CD4-positive, alpha-beta T cell (primary cell): Measurements from ENCODE around the gene CDK5R1. TPM values are rescaled to one million over a fixed set of nuclear protein-coding genes. Genes with fewer than 3 reads are reported as not detected.

ENCODE experiments used
- ATAC-seq: fragments of 200-7000 bp; cut with Tn5 transposase; one replicate; pipeline ENCODE4 v1.10.0; 2022; ENCODE audit warnings: mild to moderate bottlenecking; ENCODE audit not compliant: poor library complexity
- CTCF ChIA-PET: fragments of 350-600 bp; sonication (Branson Sonifier 250); formaldehyde crosslinking; loops from one replicate; lab custom pipeline; 2021; ENCODE audit warnings: antibody characterized with exemption, inconsistent platforms; lab: Charles Lee
- POLR2A ChIA-PET: fragments of 350-600 bp; sonication (Branson Sonifier 250); formaldehyde crosslinking; loops from one replicate; lab custom pipeline; 2021; ENCODE audit warnings: antibody characterized with exemption, inconsistent platforms; lab: Charles Lee
- DNase-seq, 14 experiments: peaks; one replicate each; pipeline ENCODE4 v3.0.0-alpha.2; 2013 to 2020; ENCODE audit warnings: mixed read lengths in 2 of 14
- H3K27ac ChIP-seq, 2 donors: one replicate each; pipeline versions ENCODE4 v1.5.1 to v1.7.0; 2013; ENCODE audit warnings: low read length in 2 of 2, low read depth in 1 of 2, mild to moderate bottlenecking in 1 of 2
- H3K27me3 ChIP-seq, 2 experiments: 1 replicate in 1 of 2; 2 replicates in 1 of 2; pipeline versions ENCODE4 v1.6.1 to v1.7.0; 2013; ENCODE audit warnings: low read length in 2 of 2, control low read depth in 1 of 2, mild to moderate bottlenecking in 1 of 2, moderate library complexity in 1 of 2; ENCODE audit not compliant: insufficient read depth in 2 of 2, control insufficient read depth in 1 of 2
- H3K36me3 ChIP-seq: one replicate; pipeline ENCODE4 v1.6.1; 2013; ENCODE audit warnings: low read length, control low read depth; ENCODE audit not compliant: insufficient read depth
- H3K4me1 ChIP-seq: one replicate; pipeline ENCODE4 v1.6.1; 2013; ENCODE audit warnings: low read length, control low read depth; ENCODE audit not compliant: insufficient read depth
- H3K4me3 ChIP-seq: one replicate; pipeline ENCODE4 v1.5.1; 2013; ENCODE audit warnings: mild to moderate bottlenecking, low read length, moderate library complexity
- H3K9me3 ChIP-seq, 2 experiments: 1 replicate in 1 of 2; 2 replicates in 1 of 2; pipeline versions ENCODE4 v1.6.1 to v1.7.0; 2013; ENCODE audit warnings: low read length in 2 of 2, mild to moderate bottlenecking in 2 of 2, control low read depth in 1 of 2, moderate library complexity in 1 of 2; ENCODE audit not compliant: control insufficient read depth in 1 of 2, insufficient read depth in 1 of 2
- H3K27ac Mint-ChIP-seq: one replicate; pipeline ENCODE4 v1.8.0; 2020; ENCODE audit warnings: mixed read lengths
- H3K27me3 Mint-ChIP-seq: one replicate; pipeline ENCODE4 v1.8.0; 2021; ENCODE audit warnings: mixed read lengths
- H3K36me3 Mint-ChIP-seq: one replicate; pipeline ENCODE4 v1.8.0; 2021; ENCODE audit warnings: low read depth, mixed read lengths
- H3K4me1 Mint-ChIP-seq: one replicate; pipeline ENCODE4 v1.8.0; 2021; ENCODE audit warnings: low read depth, mixed read lengths
- H3K4me3 Mint-ChIP-seq: one replicate; pipeline ENCODE4 v1.8.0; 2020; ENCODE audit warnings: mild to moderate bottlenecking, mixed read lengths
- H3K9me3 Mint-ChIP-seq: one replicate; pipeline ENCODE4 v1.8.0; 2020; ENCODE audit warnings: mixed read lengths
- CTCF ChIP-seq: fragments of 200-600 bp; IDR thresholded peaks from one replicate; pipeline ENCODE4 v1.8.0; 2022; ENCODE audit warnings: antibody characterized with exemption, mild to moderate bottlenecking
- intact Hi-C, 2 experiments: fragments of 100-400 bp; cut with DNase I in 1 of 2; cut with micrococcal nuclease in 1 of 2; formaldehyde crosslinking; loops; one replicate each; pipeline versions ENCODE4 v1.15.1 to v1.9.0; 2023 to 2025; cut with DNase I, micrococcal nuclease
- total RNA-seq, 174 experiments: library from RNA in 2 of 174; stranded (reverse) in 2 of 174; gene quantifications; one replicate each; pipeline ENCODE4 v1.2.3 and lab custom pipeline; 2021 to 2026

CDK5R1 gene
- total RNA-seq, 2 experiments from 2014 or later = 21.7 to 22.5 TPM

GRCh38 chr17:32504166-32504990, 17.6 kb downstream of the CDK5R1 start:
- peak overlapping the region; percentile 11 for H3K4me3 ChIP-seq
- DNase-seq (peak in 5 of 14 experiments; percentile 21 to 49 (median 42)), ATAC-seq (no peak)
- no peaks in the 10 kb centered on the region for H3K36me3 Mint-ChIP-seq
- H3K27ac ChIP-seq = peak overlapping the region; percentile 87 to 91
- no peaks in the 10 kb centered on the region for H3K36me3 ChIP-seq
- H3K9me3 ChIP-seq = no peaks in the 10 kb centered on the region
- ChIA-PET CTCF (interaction anchor here (0.9 to 1.4 kb wide), 2 partner anchors 8 to 12 kb away, joined by 3 read pairs; no protein-coding TSS in a partner anchor), POLR2A (interaction anchor here (0.7 to 4.0 kb wide), 6 partner anchors 8 to 20 kb away, joined by 3 to 63 read pairs (median 15); partner anchors contain the start of gene CDK5R1)
- peaks cover 82% of the 10 kb centered on the region for H3K4me1 Mint-ChIP-seq
- intact Hi-C loops = loop anchor here in 1 of 2 experiments (5.0 kb wide), 1 partner anchor 103 kb away; no protein-coding TSS in a partner anchor
- TF ChIP-seq CTCF = no peak
- no peaks in the 10 kb centered on the region for H3K9me3 Mint-ChIP-seq
- H3K27me3 ChIP-seq = no peaks in the 10 kb centered on the region
- no peaks in the 10 kb centered on the region for H3K27me3 Mint-ChIP-seq
- peaks cover 72% of the 10 kb centered on the region for H3K4me1 ChIP-seq
- peak overlapping the region; percentile 98 for H3K27ac Mint-ChIP-seq
- peak overlapping the region; percentile 64 for H3K4me3 Mint-ChIP-seq

- ATAC-seq = no peak
Measured at GRCh38 chr17:32508926-32509325, 22.1 kb downstream of the CDK5R1 start.

GRCh38 chr17:32510466-32510865, 23.7 kb downstream of the CDK5R1 start:
- Histone ChIP-seq H3K9me3 (no peaks in the 10 kb centered on the region), H3K4me3 (no peak overlapping the region), H3K27ac (no peak overlapping the region), H3K36me3 (no peaks in the 10 kb centered on the region), H3K27me3 (no peaks in the 10 kb centered on the region), H3K4me1 (peaks cover 33% of the 10 kb centered on the region)
- Mint-ChIP-seq H3K9me3 (no peaks in the 10 kb centered on the region), H3K4me1 (peaks cover 67% of the 10 kb centered on the region), H3K4me3 (no peak overlapping the region), H3K27me3 (no peaks in the 10 kb centered on the region), H3K27ac (no peak overlapping the region), H3K36me3 (no peaks in the 10 kb centered on the region)
- ATAC-seq (no peak), DNase-seq (no peak)
- TF ChIP-seq CTCF = no peak
- ChIA-PET POLR2A (interaction anchor here (1.1 to 2.7 kb wide), 2 partner anchors 10 to 20 kb away, joined by 5 to 9 read pairs; no protein-coding TSS in a partner anchor), CTCF (no interaction called here)
- intact Hi-C loops = no loop called here

More at GRCh38 chr17:32508926-32509325, 22.1 kb downstream of the CDK5R1 start:
- Histone ChIP-seq H3K27ac (no peak overlapping the region), H3K4me3 (no peak overlapping the region), H3K4me1 (peaks cover 48% of the 10 kb centered on the region), H3K36me3 (no peaks in the 10 kb centered on the region), H3K27me3 (no peaks in the 10 kb centered on the region), H3K9me3 (no peaks in the 10 kb centered on the region)
- POLR2A ChIA-PET = interaction anchor here (1.2 to 2.7 kb wide), 2 partner anchors 11 to 20 kb away, joined by 4 to 9 read pairs; no protein-coding TSS in a partner anchor
- DNase-seq = no peak
- no peak for TF ChIP-seq CTCF
- Mint-ChIP-seq H3K27me3 (no peaks in the 10 kb centered on the region), H3K4me1 (peaks cover 73% of the 10 kb centered on the region), H3K9me3 (no peaks in the 10 kb centered on the region), H3K4me3 (no peak overlapping the region), H3K27ac (peak overlapping the region; percentile 98), H3K36me3 (no peaks in the 10 kb centered on the region)
- intact Hi-C loops = no loop called here
- CTCF ChIA-PET = no interaction called here
